AG09319 (cell line): ENCODE data around the gene RHOJ.
"Not testable (repeated sequence)": the region's sequence is repeated elsewhere in the genome, so short reads cannot be mapped to it uniquely, and the experiment has no call there.

ENCODE experiments used
- DNase-seq: peaks from one replicate; pipeline ENCODE4 v3.0.0-alpha.2; 2010; ENCODE audit warnings: low read depth; ENCODE audit errors: extremely low read depth
- CTCF ChIP-seq: IDR thresholded peaks from 2 replicates; pipeline ENCODE4 v1.5.1; 2011; ENCODE audit warnings: low read depth, mild to moderate bottlenecking, inconsistent platforms, low read length, moderate library complexity

Gene RHOJ

GRCh38 chr14:63297372-63298063, 93.3 kb downstream of the RHOJ start:
- DNase-seq: no peak
- no peak for TF ChIP-seq CTCF

- no peak for DNase-seq
- no peak for TF ChIP-seq CTCF
Measured at GRCh38 chr14:63299351-63300110, 95.3 kb downstream of the RHOJ start.

GRCh38 chr14:63300854-63301253, 96.6 kb downstream of the RHOJ start:
- no peak for DNase-seq
- no peak for TF ChIP-seq CTCF

GRCh38 chr14:63301891-63302534, 97.8 kb downstream of the RHOJ start:
- no peak for TF ChIP-seq CTCF
- no peak for DNase-seq

- DNase-seq: not testable (repeated sequence)
Measured at GRCh38 chr14:63304429-63304828, 100.2 kb downstream of the RHOJ start.

- no peak for DNase-seq
- TF ChIP-seq CTCF: peak; percentile 31
Measured at GRCh38 chr14:63308723-63309317, 104.6 kb downstream of the RHOJ start.

GRCh38 chr14:63318835-63319234, 114.6 kb downstream of the RHOJ start, which contains the start of gene GPHB5:
Gene GPHB5 (minus strand): TSS chr14:63318935. CDS start chr14:63317849, 1,086 bp downstream.
- DNase-seq: no peak
- TF ChIP-seq CTCF: no peak
